Subcutaneous adipose tissue (tissue), 4 donors: ENCODE results near the gene CFHR5. TPM values are rescaled to one million over a fixed set of nuclear protein-coding genes. Genes with fewer than 3 reads are reported as not detected.

ENCODE experiments used
- total RNA-seq, 4 donors: library from RNA; depleted of rRNA; stranded (reverse); fragments of >200 nt; gene quantifications; one replicate each; pipeline ENCODE4 v1.1.0, GENCODE V29; 2016
- TF ChIP-seq, protein P1 (sequence below): fragments of 450-650 bp; IDR thresholded peaks from one replicate; pipeline ENCODE4 v1.5.1; 2016; ENCODE audit warnings: low read depth, mild to moderate bottlenecking, control low read depth, antibody characterized with exemption, moderate library complexity

Gene CFHR5
- total RNA-seq, 4 donors from 2014 or later: not detected

- TF ChIP-seq, protein P1, sequence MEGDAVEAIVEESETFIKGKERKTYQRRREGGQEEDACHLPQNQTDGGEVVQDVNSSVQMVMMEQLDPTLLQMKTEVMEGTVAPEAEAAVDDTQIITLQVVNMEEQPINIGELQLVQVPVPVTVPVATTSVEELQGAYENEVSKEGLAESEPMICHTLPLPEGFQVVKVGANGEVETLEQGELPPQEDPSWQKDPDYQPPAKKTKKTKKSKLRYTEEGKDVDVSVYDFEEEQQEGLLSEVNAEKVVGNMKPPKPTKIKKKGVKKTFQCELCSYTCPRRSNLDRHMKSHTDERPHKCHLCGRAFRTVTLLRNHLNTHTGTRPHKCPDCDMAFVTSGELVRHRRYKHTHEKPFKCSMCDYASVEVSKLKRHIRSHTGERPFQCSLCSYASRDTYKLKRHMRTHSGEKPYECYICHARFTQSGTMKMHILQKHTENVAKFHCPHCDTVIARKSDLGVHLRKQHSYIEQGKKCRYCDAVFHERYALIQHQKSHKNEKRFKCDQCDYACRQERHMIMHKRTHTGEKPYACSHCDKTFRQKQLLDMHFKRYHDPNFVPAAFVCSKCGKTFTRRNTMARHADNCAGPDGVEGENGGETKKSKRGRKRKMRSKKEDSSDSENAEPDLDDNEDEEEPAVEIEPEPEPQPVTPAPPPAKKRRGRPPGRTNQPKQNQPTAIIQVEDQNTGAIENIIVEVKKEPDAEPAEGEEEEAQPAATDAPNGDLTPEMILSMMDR: no peak
These were observed 7.2 kb upstream of the CFHR5 start for GRCh38 chr1:196970182-196970581.

DNA sequence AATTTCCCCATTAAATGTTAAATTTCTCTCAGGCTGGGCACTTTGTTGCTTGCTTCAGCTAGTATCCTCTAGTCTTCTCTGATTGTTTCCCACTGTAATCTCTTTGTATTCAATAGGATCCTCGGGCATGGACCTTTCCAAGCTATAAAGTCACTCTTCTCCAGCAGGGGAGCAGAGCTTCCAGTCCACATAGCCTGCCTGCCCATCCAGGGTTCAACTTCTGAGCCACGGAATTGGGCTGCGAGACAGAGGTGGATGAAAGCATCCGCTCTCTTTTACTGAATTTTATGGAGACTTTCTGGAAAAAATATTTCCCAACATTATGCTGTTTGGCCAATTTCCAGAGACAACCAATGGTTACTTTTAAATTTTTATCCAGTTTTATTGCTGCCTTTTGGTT, 1.1 kb upstream of the CFHR5 start:
- TF ChIP-seq, protein P1: no peak

- TF ChIP-seq, protein P1: no peak
These were observed 3.5 kb downstream of the CFHR5 start for GRCh38 chr1:196980859-196981258.

DNA sequence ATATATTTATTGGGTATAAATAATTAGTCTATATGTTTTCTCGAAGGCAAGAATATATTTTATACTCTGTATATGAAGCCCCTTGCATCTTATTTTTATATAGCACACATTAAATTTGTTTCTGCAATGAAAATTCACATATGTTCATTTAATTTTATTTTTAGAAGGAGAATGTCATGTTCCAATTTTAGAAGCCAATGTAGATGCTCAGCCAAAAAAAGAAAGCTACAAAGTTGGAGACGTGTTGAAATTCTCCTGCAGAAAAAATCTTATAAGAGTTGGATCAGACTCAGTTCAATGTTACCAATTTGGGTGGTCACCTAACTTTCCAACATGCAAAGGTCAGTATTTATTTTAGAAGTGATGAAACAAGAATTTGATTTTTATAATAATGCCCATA, 16.6 kb downstream of the CFHR5 start:
- TF ChIP-seq, protein P1: no peak

- TF ChIP-seq, protein P1: no peak
These were observed 20.1 kb downstream of the CFHR5 start for GRCh38 chr1:196997423-196997822.

DNA sequence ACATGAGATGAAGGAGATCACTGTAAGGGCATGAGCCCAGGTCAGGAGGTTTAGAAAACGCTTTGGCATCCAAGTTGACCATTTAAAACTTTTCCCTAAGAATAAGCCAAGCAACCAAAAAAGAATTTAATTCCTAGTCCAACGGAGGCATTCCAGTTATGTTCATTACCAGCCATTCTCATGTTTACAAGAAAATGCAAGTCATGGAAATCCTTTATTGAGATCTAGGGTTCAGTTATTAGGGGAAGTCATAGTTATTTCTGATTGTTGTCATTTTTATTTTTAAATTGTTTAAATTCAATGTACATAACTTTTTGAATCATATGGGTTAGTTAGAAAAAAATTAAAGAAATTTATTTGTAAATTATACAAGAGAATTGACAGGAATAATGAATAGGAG, 24.5 kb downstream of the CFHR5 start:
- TF ChIP-seq, protein P1: no peak

GRCh38 chr1:197003132-197003531, 25.8 kb downstream of the CFHR5 start:
- TF ChIP-seq, protein P1: no peak

GRCh38 chr1:197008861-197009260, 31.5 kb downstream of the CFHR5 start:
- TF ChIP-seq, protein P1: no peak
